ENCODE results near the gene OR13H1. TPM values are rescaled to one million over a fixed set of nuclear protein-coding genes. Genes with fewer than 3 reads are reported as not detected.
"Not testable (repeated sequence)": the region's sequence is repeated elsewhere in the genome, so short reads cannot be mapped to it uniquely, and the experiment has no call there.

Gene OR13H1
- total and polyA plus RNA-seq, 5 donors from 2014 or later = not detected

DNA sequence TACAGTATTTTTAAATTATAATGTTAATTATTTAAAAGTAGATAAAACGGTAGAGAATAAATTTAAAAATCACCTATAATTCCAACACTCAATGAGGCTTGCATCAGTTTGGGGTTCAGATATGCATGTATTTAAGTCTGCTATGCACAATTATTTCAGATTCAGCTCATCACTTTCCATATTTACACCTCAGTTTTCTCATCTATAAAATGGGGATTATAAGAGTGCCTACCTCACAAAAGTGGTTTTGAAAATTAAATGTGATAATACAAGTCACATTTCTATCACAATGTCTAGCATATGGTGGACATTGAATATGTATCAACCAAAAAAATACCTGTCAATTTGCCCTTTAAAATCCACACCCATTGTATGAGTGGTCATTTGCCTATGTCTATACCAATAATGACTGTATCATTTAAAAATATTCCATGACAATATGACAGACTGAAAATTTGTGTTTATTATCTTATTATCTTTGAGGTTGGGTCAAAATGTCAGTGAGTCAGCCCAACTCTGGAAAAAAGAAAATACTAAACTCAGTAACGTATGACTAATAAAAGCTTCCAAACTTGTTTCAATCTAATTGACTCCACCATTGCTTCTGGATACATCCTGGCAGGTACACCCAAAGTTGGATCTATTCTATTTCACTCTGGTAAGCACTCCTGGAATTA lies 20.8 kb downstream of the OR13H1 start:
- no peak for DNase-seq
- Histone ChIP-seq H3K36me3 (ENCODE audit: control insufficient read depth, insufficient read depth, low read length) (no peaks in the 10 kb centered on the region), H3K4me1 (ENCODE audit: control insufficient read depth, insufficient read depth, low read length, poor library complexity, severe bottlenecking) (no peaks in the 10 kb centered on the region), H3K27ac (ENCODE audit: insufficient read depth, low read length, poor library complexity, severe bottlenecking) (no peak overlapping the region), H3K4me3 (ENCODE audit: low read depth, low read length) (no peak overlapping the region), H3K9me3 (ENCODE audit: control insufficient read depth in 2 of 2, low read length in 2 of 2) (no peaks in the 10 kb centered on the region), H3K27me3 (ENCODE audit: control insufficient read depth, insufficient read depth, low read length) (no peaks in the 10 kb centered on the region)
- Mint-ChIP-seq H3K27me3 (no peaks in the 10 kb centered on the region), H3K36me3 (no peaks in the 10 kb centered on the region), H3K27ac (no peak overlapping the region), H3K9me3 (peaks cover 0 to 1% (median 0%) of the 10 kb centered on the region in 7 donors), H3K4me3 (no peak overlapping the region), H3K4me1 (no peaks in the 10 kb centered on the region)
- no peak for ATAC-seq (ENCODE audit: low read depth in 2 of 2)

DNA sequence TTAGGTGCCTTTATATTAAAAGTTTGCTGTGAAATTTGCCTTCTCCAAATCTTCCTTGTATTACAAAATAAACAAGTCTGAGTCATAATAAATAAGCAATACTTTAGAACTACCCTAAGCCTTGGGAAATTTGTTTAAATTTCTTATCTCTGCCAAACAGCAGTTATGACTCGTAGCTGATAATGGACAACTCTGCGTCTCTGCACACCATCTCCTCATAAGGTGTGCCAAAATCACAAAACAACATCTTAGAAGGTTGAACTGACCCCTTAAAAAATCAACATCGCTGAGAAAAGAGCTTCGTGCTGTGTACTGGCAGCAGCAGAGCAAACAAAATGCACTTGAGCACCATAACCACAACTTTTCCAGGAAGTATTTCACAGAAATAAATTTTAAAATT lies 22.0 kb downstream of the OR13H1 start:
- no peak overlapping the region for H3K27ac ChIP-seq (ENCODE audit: insufficient read depth, low read length, poor library complexity, severe bottlenecking)
- H3K9me3 Mint-ChIP-seq = peaks cover 0 to 1% (median 0%) of the 10 kb centered on the region in 7 donors
- DNase-seq (no peak), ATAC-seq (ENCODE audit: low read depth in 2 of 2) (no peak)
- H3K4me1 ChIP-seq (ENCODE audit: control insufficient read depth, insufficient read depth, low read length, poor library complexity, severe bottlenecking) = no peaks in the 10 kb centered on the region
- H3K4me3 Mint-ChIP-seq = no peak overlapping the region
- no peaks in the 10 kb centered on the region for H3K36me3 Mint-ChIP-seq
- H3K4me3 ChIP-seq (ENCODE audit: low read depth, low read length) = no peak overlapping the region
- no peaks in the 10 kb centered on the region for H3K27me3 Mint-ChIP-seq
- H3K36me3 ChIP-seq (ENCODE audit: control insufficient read depth, insufficient read depth, low read length) = no peaks in the 10 kb centered on the region
- no peaks in the 10 kb centered on the region for H3K4me1 Mint-ChIP-seq
- no peaks in the 10 kb centered on the region for H3K27me3 ChIP-seq (ENCODE audit: control insufficient read depth, insufficient read depth, low read length)
- no peaks in the 10 kb centered on the region for H3K9me3 ChIP-seq (ENCODE audit: control insufficient read depth in 2 of 2, low read length in 2 of 2)
- H3K27ac Mint-ChIP-seq = no peak overlapping the region

DNA sequence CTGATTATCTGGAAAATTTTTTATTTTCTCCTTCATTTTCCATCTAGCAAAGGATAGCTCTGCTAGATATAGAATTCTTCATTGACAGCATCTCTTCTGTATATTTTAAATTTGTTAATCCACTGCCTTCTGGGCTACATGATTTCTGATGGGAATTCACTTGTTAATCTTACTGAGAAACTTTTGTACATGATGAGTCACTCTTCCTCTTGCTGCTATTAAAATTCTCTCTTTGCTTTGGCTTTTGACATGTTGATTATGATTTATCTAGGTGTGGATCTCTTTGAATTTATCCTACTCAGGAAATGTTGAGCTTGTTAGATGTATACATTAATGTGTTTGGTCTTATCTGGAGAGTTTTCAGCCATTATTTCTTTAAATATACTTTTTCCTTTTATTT lies 27.5 kb downstream of the OR13H1 start:
- no peaks in the 10 kb centered on the region for H3K27me3 Mint-ChIP-seq
- no peaks in the 10 kb centered on the region for H3K36me3 Mint-ChIP-seq
- Histone ChIP-seq H3K9me3 (ENCODE audit: control insufficient read depth in 2 of 2, low read length in 2 of 2) (no peaks in the 10 kb centered on the region), H3K4me1 (ENCODE audit: control insufficient read depth, insufficient read depth, low read length, poor library complexity, severe bottlenecking) (no peaks in the 10 kb centered on the region), H3K27ac (ENCODE audit: insufficient read depth, low read length, poor library complexity, severe bottlenecking) (no peak overlapping the region), H3K36me3 (ENCODE audit: control insufficient read depth, insufficient read depth, low read length) (no peaks in the 10 kb centered on the region), H3K4me3 (ENCODE audit: low read depth, low read length) (no peak overlapping the region), H3K27me3 (ENCODE audit: control insufficient read depth, insufficient read depth, low read length) (no peaks in the 10 kb centered on the region)
- no peaks in the 10 kb centered on the region for H3K4me1 Mint-ChIP-seq
- no peak overlapping the region for H3K27ac Mint-ChIP-seq
- no peak overlapping the region for H3K4me3 Mint-ChIP-seq
- ATAC-seq (ENCODE audit: low read depth in 2 of 2) (no peak), DNase-seq (no peak)
- H3K9me3 Mint-ChIP-seq = peaks cover 0 to 1% (median 0%) of the 10 kb centered on the region in 7 donors

DNA sequence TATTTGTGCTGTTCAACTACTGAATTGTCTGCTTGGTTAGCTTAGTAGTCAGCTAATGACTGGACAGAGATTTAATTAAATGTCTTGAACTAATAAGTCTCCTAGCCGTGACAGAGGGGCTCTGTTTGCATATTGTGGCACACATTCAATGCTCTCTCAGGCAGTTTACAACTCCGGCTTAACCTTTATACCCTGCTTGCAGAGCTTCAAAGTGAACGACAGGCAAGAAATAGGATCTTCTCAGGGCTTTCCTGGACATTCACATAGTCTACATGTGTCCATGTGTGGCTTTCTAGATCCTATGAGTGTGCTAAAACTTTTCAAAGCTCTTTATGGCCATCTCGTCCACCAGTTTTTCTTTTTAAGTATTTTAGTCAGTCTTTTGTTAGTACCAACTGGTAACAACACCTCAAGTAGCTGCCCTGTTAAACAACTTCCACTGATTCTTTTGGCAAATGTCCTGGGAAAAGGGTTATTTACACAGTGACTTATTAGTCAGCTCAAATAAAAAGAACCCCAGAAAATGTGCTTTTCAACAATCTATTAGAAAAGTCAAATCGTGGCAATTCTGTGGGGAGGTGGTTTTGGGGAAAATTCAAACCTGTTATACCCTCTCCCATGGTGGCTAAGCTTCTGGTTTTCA lies 28.6 kb downstream of the OR13H1 start:
- H3K4me3 ChIP-seq (ENCODE audit: low read depth, low read length) = no peak overlapping the region
- no peak overlapping the region for H3K4me3 Mint-ChIP-seq
- no peaks in the 10 kb centered on the region for H3K36me3 ChIP-seq (ENCODE audit: control insufficient read depth, insufficient read depth, low read length)
- H3K4me1 ChIP-seq (ENCODE audit: control insufficient read depth, insufficient read depth, low read length, poor library complexity, severe bottlenecking) = no peaks in the 10 kb centered on the region
- H3K36me3 Mint-ChIP-seq = no peaks in the 10 kb centered on the region
- no peaks in the 10 kb centered on the region for H3K27me3 Mint-ChIP-seq
- no peaks in the 10 kb centered on the region for H3K9me3 ChIP-seq (ENCODE audit: control insufficient read depth in 2 of 2, low read length in 2 of 2)
- peaks cover 0 to 1% (median 0%) of the 10 kb centered on the region in 7 donors for H3K9me3 Mint-ChIP-seq
- H3K4me1 Mint-ChIP-seq = no peaks in the 10 kb centered on the region
- H3K27me3 ChIP-seq (ENCODE audit: control insufficient read depth, insufficient read depth, low read length) = no peaks in the 10 kb centered on the region
- no peak overlapping the region for H3K27ac ChIP-seq (ENCODE audit: insufficient read depth, low read length, poor library complexity, severe bottlenecking)
- no peak overlapping the region for H3K27ac Mint-ChIP-seq
- ATAC-seq (ENCODE audit: low read depth in 2 of 2) = no peak
- DNase-seq = no peak

DNA sequence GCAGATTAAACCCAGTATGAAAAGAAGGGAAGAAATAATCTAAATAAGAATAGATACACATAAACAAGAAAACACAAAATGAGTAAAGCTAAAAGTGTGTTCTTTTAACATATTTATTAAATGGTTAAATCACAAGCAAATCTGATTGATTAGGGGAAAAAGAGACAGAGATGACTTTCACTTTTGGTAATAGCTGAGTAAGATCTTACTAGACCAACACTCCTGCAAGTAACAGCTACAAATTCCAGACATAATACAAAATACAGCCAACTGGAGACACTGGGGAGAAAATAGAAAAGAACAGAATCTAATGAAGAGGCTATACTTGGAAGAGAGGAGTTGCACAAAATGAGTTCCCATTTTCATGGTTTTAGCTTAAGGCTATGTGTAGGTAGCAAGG lies 33.5 kb downstream of the OR13H1 start:
- Mint-ChIP-seq H3K27ac (no peak overlapping the region), H3K27me3 (no peaks in the 10 kb centered on the region), H3K4me1 (no peaks in the 10 kb centered on the region), H3K9me3 (peaks cover 0 to 2% (median 0%) of the 10 kb centered on the region in 7 donors), H3K4me3 (no peak overlapping the region), H3K36me3 (no peaks in the 10 kb centered on the region)
- H3K4me3 ChIP-seq (ENCODE audit: low read depth, low read length) = no peak overlapping the region
- no peaks in the 10 kb centered on the region for H3K9me3 ChIP-seq (ENCODE audit: control insufficient read depth in 2 of 2, low read length in 2 of 2)
- ATAC-seq (ENCODE audit: low read depth in 2 of 2) (no peak), DNase-seq (no peak)
- no peaks in the 10 kb centered on the region for H3K27me3 ChIP-seq (ENCODE audit: control insufficient read depth, insufficient read depth, low read length)
- H3K4me1 ChIP-seq (ENCODE audit: control insufficient read depth, insufficient read depth, low read length, poor library complexity, severe bottlenecking) = no peaks in the 10 kb centered on the region
- H3K36me3 ChIP-seq (ENCODE audit: control insufficient read depth, insufficient read depth, low read length) = no peaks in the 10 kb centered on the region
- H3K27ac ChIP-seq (ENCODE audit: insufficient read depth, low read length, poor library complexity, severe bottlenecking) = no peak overlapping the region

DNA sequence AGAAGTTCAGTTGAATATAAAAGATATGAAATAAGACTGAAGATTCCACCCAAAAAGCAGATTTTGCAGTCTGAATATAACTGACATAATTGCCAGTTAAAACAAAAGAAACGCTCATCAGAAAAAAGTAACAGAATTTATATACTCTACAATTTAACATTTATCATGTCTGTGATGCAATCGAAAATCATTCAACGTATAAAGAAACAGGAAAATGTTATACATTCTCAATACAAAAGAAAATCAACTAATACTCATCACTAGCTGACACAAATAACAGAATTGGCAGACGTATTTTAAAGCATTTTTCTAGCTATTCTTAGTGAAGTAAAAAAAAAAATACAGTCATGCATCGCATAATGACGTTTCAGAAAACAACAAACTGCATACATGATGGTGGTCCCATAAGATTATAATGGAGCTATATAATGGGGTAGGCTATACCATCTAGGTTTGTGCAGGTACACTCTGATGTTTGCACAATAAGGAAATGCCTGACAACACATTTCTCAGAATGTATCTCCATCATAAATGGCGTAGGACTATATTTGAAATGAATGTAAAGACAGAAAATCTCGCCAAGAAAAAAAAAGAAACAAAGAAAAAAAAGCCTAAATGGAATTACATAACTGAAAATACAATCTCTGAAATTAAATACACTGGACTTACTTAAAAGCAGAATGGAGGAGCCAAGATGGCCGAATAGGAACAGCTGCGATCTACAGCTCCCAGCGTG lies 34.3 kb downstream of the OR13H1 start:
- H3K27me3 Mint-ChIP-seq = no peaks in the 10 kb centered on the region
- H3K4me1 ChIP-seq (ENCODE audit: control insufficient read depth, insufficient read depth, low read length, poor library complexity, severe bottlenecking) = no peaks in the 10 kb centered on the region
- no peaks in the 10 kb centered on the region for H3K9me3 ChIP-seq (ENCODE audit: control insufficient read depth in 2 of 2, low read length in 2 of 2)
- ATAC-seq (ENCODE audit: low read depth in 2 of 2) (no peak), DNase-seq (no peak)
- no peaks in the 10 kb centered on the region for H3K36me3 ChIP-seq (ENCODE audit: control insufficient read depth, insufficient read depth, low read length)
- no peaks in the 10 kb centered on the region for H3K4me1 Mint-ChIP-seq
- no peak overlapping the region for H3K4me3 ChIP-seq (ENCODE audit: low read depth, low read length)
- no peak overlapping the region for H3K4me3 Mint-ChIP-seq
- H3K27me3 ChIP-seq (ENCODE audit: control insufficient read depth, insufficient read depth, low read length) = no peaks in the 10 kb centered on the region
- no peaks in the 10 kb centered on the region for H3K36me3 Mint-ChIP-seq
- no peak overlapping the region for H3K27ac ChIP-seq (ENCODE audit: insufficient read depth, low read length, poor library complexity, severe bottlenecking)
- H3K9me3 Mint-ChIP-seq = peaks cover 0 to 2% (median 0%) of the 10 kb centered on the region in 7 donors
- no peak overlapping the region for H3K27ac Mint-ChIP-seq

DNA sequence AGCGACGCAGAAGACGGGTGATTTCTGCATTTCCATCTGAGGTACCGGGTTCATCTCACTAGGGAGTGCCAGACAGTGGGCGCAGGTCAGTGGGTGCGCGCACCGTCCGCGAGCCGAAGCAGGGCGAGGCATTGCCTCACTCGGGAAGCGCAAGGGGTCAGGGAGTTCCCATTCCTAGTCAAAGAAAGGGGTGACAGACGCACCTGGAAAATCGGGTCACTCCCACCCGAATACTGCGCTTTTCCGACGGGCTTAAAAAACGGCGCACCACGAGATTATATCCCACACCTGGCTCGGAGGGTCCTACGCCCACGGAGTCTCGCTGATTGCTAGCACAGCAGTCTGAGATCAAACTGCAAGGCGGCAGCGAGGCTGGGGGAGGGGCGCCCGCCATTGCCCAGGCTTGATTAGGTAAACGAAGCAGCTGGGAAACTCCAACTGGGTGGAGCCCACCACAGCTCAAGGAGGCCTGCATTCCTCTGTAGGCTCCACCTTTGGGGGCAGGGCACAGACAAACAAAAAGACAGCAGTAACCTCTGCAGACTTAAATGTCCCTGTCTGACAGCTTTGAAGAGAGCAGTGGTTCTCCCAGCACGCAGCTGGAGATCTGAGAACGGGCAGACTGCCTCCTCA lies 35.0 kb downstream of the OR13H1 start:
- H3K27me3 ChIP-seq (ENCODE audit: control insufficient read depth, insufficient read depth, low read length); DNase-seq; H3K4me1 ChIP-seq (ENCODE audit: control insufficient read depth, insufficient read depth, low read length, poor library complexity, severe bottlenecking); H3K4me3 ChIP-seq (ENCODE audit: low read depth, low read length); H3K9me3 ChIP-seq (ENCODE audit: control insufficient read depth in 2 of 2, low read length in 2 of 2); H3K27ac Mint-ChIP-seq; ATAC-seq (ENCODE audit: low read depth in 2 of 2); H3K36me3 Mint-ChIP-seq; H3K9me3 Mint-ChIP-seq; H3K27ac ChIP-seq (ENCODE audit: insufficient read depth, low read length, poor library complexity, severe bottlenecking); H3K27me3 Mint-ChIP-seq; H3K4me1 Mint-ChIP-seq; H3K4me3 Mint-ChIP-seq; H3K36me3 ChIP-seq (ENCODE audit: control insufficient read depth, insufficient read depth, low read length): not testable (repeated sequence)
